ENCODE measurements around the gene FAAP20.

DNA sequence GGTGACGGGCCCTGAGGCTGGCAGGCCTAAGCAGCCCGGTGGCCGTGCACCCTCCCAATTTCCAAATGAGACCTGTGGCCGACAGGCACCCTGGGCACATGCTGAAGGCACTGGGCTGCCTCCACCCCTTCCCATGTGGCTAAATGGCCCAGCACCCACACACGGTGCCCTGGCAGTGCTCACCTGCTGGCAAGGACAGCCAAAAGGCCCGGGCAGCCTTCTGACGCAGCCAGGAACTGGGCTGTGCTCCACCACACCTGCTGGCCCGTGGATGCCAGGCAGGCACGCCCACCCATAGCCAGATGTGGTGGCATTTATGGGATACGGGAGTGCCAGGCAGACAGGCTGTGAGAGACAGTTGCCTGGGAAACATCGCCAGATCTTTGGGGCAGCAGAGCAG, 4.0 kb upstream of the FAAP20 start:
- TF ChIP-seq, protein P1, sequence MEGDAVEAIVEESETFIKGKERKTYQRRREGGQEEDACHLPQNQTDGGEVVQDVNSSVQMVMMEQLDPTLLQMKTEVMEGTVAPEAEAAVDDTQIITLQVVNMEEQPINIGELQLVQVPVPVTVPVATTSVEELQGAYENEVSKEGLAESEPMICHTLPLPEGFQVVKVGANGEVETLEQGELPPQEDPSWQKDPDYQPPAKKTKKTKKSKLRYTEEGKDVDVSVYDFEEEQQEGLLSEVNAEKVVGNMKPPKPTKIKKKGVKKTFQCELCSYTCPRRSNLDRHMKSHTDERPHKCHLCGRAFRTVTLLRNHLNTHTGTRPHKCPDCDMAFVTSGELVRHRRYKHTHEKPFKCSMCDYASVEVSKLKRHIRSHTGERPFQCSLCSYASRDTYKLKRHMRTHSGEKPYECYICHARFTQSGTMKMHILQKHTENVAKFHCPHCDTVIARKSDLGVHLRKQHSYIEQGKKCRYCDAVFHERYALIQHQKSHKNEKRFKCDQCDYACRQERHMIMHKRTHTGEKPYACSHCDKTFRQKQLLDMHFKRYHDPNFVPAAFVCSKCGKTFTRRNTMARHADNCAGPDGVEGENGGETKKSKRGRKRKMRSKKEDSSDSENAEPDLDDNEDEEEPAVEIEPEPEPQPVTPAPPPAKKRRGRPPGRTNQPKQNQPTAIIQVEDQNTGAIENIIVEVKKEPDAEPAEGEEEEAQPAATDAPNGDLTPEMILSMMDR (IDR thresholded peaks at IDR 0.05) = no peak
- no peak for TF ChIP-seq EZH2 (IDR thresholded peaks at IDR 0.05; ENCODE audit: borderline replicate concordance, insufficient read depth, low read depth, low read length, poor library complexity, severe bottlenecking)

Data from B cell (primary cell).